NT2/D1 (cell line): Measurements from ENCODE around the gene RAB40B.

Experiments used
- SUZ12 ChIP-seq: IDR thresholded peaks from 2 replicates; pipeline ENCODE4 v1.6.1; 2011; ENCODE audit not compliant: insufficient read length, insufficient read depth; ENCODE audit errors: extremely low read depth
- YY1 ChIP-seq: IDR thresholded peaks from 2 replicates; pipeline ENCODE4 v1.6.1; 2011; ENCODE audit not compliant: insufficient read length, insufficient read depth

DNA sequence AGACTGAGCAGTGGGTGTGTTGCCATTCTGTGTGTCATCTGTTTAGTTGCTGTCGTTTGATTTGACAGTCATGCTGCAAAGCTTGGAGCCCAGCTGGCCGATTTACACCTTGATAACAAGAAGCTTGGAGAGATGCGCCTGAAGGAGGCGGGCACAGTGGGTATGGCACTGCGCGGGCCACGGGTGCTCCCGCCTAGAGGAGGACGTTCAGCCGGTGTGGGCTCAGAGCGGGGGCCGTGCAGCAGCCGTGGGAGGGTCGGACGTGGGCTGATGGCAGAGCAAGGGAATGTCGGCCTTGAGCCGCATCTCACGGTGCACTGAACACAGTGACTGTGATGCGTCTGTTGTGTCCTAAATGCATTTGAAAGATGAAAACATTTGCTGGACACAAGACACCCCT, 21.7 kb upstream of the RAB40B start:
- TF ChIP-seq YY1, result no peak
- TF ChIP-seq SUZ12, result no peak
